ENCODE results near the gene TJP1. TPM values are rescaled to one million over a fixed set of nuclear protein-coding genes. Genes with fewer than 3 reads are reported as not detected.

Gene TJP1
- total RNA-seq, 4 donors from 2014 or later, result 74.1 to 91.0 (median 81.0) TPM

DNA sequence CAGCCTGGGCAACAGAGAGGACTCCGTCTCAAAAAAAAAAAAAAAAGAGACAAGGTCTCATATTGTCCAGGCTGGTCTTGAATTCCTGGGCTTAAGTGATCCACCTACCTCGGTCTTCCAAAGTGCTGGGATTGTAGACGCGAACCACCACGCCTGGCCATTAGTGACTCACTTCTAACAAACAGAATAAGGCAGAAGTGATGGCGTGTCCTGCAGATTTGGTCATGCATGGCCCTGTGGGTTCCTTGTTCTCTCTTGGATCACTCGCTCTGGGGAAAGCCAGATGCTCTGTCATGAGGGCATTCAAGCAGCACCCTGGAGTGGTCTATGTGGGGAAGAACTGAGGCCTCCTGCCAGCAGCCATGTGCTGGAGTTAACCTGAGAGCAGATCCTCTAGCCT is 27.4 kb upstream of the TJP1 start:
- H3K27ac ChIP-seq, result no peak overlapping the region
- TF ChIP-seq EP300 (IDR thresholded peaks at IDR 0.05) (no peak), POLR2A (IDR thresholded peaks at IDR 0.05) (no peak), CTCF (IDR thresholded peaks at IDR 0.05) (no peak), POLR2AphosphoS5 (IDR thresholded peaks at IDR 0.05) (no peak)
- no peaks in the 10 kb centered on the region for H3K36me3 ChIP-seq
- H3K27me3 ChIP-seq, result no peaks in the 10 kb centered on the region
- WGBS, result 94% methylated on average over 7 of the region's 7 CpGs
- H3K4me3 ChIP-seq, result no peak overlapping the region
- no peak for DNase-seq (ENCODE audit: low spot score in 2 of 2)
- H3K4me1 ChIP-seq, result no peaks in the 10 kb centered on the region
- H3K9me3 ChIP-seq, result no peaks in the 10 kb centered on the region

DNA sequence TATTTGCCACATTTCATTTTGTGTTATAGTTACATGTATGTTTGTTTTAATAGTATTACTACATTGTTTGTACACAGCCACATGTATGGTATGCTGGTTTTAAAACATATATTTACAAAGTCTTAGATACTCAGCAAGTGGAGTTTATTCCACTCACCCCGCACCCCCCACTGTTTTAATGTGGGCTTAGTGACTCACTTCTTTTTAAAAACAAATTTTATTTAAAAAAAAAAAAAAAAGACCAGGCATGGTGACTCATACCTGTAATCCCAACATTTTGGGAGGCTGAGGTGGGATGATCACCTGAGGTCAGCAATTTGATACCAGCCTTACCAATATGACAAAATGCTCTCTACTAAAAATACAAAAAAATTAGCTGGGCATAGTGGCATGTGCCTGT is 26.9 kb upstream of the TJP1 start:
- no peak overlapping the region for H3K27ac ChIP-seq
- H3K36me3 ChIP-seq, result no peaks in the 10 kb centered on the region
- DNase-seq (ENCODE audit: low spot score in 2 of 2), result no peak
- H3K9me3 ChIP-seq, result no peaks in the 10 kb centered on the region
- 91% methylated on average over 1 of the region's 1 CpG for WGBS
- TF ChIP-seq CTCF (IDR thresholded peaks at IDR 0.05) (no peak), POLR2AphosphoS5 (IDR thresholded peaks at IDR 0.05) (no peak), EP300 (IDR thresholded peaks at IDR 0.05) (no peak), POLR2A (IDR thresholded peaks at IDR 0.05) (no peak)
- H3K4me3 ChIP-seq, result no peak overlapping the region
- H3K27me3 ChIP-seq, result no peaks in the 10 kb centered on the region
- H3K4me1 ChIP-seq, result peaks cover 2% of the 10 kb centered on the region

DNA sequence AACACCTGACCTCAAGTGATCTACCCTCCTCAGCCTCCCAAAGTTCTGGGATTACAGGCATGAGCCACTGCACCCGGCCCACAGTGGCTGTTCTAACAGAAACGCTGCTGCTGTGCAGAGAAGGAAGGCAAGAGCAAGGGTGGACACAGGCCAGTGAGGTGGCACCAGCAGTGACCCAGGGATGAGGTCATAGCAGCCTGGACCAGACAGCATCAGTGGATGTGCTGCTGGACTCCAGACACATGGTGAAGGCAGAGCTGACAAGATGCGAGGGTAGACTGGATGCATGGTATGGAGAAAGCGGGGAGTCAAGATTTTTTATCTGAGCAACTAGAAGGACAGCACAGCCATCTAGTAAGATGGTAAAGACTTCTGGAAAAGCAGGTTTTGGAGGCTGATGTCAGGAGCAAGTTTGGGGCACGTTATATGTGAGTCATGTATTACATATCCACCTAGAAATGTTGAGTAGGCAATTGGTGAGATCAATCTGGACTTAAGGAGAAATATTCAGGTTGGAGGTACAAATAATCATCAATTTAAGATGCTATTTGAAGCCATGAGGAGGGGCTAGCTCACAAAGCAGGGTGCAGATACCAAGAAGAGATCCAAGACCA is 22.1 kb upstream of the TJP1 start:
- H3K27ac ChIP-seq, result no peak overlapping the region
- no peak overlapping the region for H3K4me3 ChIP-seq
- no peaks in the 10 kb centered on the region for H3K36me3 ChIP-seq
- no peaks in the 10 kb centered on the region for H3K9me3 ChIP-seq
- WGBS, result 77% methylated on average over 5 of the region's 5 CpGs
- DNase-seq (ENCODE audit: low spot score in 2 of 2), result no peak
- TF ChIP-seq POLR2A (IDR thresholded peaks at IDR 0.05), result no peak
- TF ChIP-seq CTCF (IDR thresholded peaks at IDR 0.05), result no peak
- no peak for TF ChIP-seq EP300 (IDR thresholded peaks at IDR 0.05)
- no peak for TF ChIP-seq POLR2AphosphoS5 (IDR thresholded peaks at IDR 0.05)
- no peaks in the 10 kb centered on the region for H3K27me3 ChIP-seq
- H3K4me1 ChIP-seq, result peaks cover 10% of the 10 kb centered on the region

DNA sequence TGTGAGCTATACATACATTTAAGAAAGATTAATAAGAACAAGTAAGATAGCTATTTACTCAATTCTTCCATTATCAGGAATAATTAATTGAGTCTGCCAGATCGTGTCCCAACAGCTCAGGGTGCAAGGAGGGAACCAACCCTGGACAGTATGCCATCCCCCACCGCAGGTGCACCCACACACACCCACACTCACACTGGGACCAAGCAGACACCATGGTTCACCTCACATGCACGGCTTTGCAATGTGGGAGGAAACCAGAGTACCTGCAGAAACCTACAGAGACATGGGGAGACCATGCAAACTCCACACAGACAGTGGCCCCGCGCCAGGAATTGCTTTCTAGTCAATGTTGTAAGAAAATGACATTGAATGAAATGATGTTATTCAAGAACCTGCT is 20.0 kb upstream of the TJP1 start:
- DNase-seq (ENCODE audit: low spot score in 2 of 2), result no peak
- H3K9me3 ChIP-seq, result no peaks in the 10 kb centered on the region
- no peaks in the 10 kb centered on the region for H3K36me3 ChIP-seq
- no peak overlapping the region for H3K27ac ChIP-seq
- no peak for TF ChIP-seq EP300 (IDR thresholded peaks at IDR 0.05)
- no peak for TF ChIP-seq POLR2A (IDR thresholded peaks at IDR 0.05)
- no peak for TF ChIP-seq CTCF (IDR thresholded peaks at IDR 0.05)
- no peak for TF ChIP-seq POLR2AphosphoS5 (IDR thresholded peaks at IDR 0.05)
- no peaks in the 10 kb centered on the region for H3K27me3 ChIP-seq
- no peak overlapping the region for H3K4me3 ChIP-seq
- H3K4me1 ChIP-seq, result peaks cover 10% of the 10 kb centered on the region
- WGBS, result 90% methylated on average over 5 of the region's 5 CpGs

DNA sequence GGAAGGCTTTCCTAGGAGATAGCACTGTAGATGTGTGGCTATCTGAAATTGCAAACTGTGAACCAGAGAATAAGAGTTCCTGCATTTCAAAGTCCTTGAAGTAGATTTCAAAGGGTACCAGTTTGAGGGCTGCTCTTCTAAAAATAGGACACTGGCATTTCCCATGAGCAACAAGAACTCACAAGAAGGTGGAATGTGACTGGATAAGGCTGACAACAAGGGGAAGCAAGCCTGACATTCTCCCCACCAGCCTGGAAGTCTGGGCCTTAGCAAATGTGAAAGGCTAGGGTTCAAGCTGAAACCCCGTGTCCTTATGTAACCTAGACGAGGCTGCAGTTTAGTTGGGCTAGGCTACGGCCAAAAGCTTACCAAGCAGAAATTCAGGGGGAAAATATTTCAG is 18.7 kb upstream of the TJP1 start:
- 52% methylated on average over 3 of the region's 3 CpGs for WGBS

More for the DNA sequence above, 18.7 kb upstream of the TJP1 start:
- TF ChIP-seq POLR2A (IDR thresholded peaks at IDR 0.05) (no peak), CTCF (IDR thresholded peaks at IDR 0.05) (no peak), EP300 (IDR thresholded peaks at IDR 0.05) (no peak), POLR2AphosphoS5 (IDR thresholded peaks at IDR 0.05) (no peak)
- Histone ChIP-seq H3K4me3 (no peak overlapping the region), H3K27ac (no peak overlapping the region), H3K4me1 (peaks cover 10% of the 10 kb centered on the region), H3K9me3 (no peaks in the 10 kb centered on the region), H3K27me3 (no peaks in the 10 kb centered on the region), H3K36me3 (no peaks in the 10 kb centered on the region)
- DNase-seq (ENCODE audit: low spot score in 2 of 2), result no peak

Measured in suprapubic skin (tissue), 4 donors.